ENCODE results near the gene NRXN3.

DNA sequence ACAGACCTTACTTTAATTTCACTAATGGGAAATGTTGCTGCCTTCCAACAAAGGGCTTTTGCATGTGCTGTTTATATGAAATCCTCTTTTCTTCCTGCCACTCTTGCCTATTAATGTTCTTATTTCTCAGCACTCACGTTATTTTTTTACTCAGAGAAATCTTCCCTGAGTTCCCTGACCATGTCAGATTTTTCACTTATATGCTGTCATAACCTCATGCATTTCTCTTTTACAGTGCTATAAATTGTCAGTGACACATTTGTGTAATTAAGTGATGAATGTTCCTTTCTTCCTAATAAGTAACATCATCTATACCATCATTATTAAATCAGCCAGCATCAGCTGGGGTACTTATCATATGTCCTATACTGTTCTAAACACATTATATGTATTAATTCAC is 1597.1 kb downstream of the NRXN3 start:
- TF ChIP-seq, protein P1, sequence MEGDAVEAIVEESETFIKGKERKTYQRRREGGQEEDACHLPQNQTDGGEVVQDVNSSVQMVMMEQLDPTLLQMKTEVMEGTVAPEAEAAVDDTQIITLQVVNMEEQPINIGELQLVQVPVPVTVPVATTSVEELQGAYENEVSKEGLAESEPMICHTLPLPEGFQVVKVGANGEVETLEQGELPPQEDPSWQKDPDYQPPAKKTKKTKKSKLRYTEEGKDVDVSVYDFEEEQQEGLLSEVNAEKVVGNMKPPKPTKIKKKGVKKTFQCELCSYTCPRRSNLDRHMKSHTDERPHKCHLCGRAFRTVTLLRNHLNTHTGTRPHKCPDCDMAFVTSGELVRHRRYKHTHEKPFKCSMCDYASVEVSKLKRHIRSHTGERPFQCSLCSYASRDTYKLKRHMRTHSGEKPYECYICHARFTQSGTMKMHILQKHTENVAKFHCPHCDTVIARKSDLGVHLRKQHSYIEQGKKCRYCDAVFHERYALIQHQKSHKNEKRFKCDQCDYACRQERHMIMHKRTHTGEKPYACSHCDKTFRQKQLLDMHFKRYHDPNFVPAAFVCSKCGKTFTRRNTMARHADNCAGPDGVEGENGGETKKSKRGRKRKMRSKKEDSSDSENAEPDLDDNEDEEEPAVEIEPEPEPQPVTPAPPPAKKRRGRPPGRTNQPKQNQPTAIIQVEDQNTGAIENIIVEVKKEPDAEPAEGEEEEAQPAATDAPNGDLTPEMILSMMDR (conservative IDR thresholded peaks at IDR 0.05 in 1 of 2, IDR thresholded peaks at IDR 0.05 in 1 of 2; ENCODE audit: extremely low read depth in 1 of 2, insufficient read depth in 1 of 2, low read depth in 1 of 2, low read length in 2 of 2): no peak
- no peak for TF ChIP-seq EZH2 (IDR thresholded peaks at IDR 0.05; ENCODE audit: borderline replicate concordance, low read length)

Measured in mammary epithelial cell (primary cell).